Glutamatergic neuron (in vitro differentiated cells): ENCODE data around the gene PCSK4. TPM values are rescaled to one million over a fixed set of nuclear protein-coding genes. Genes with fewer than 3 reads are reported as not detected.

Source experiments
- DNase-seq: peaks from one replicate; pipeline ENCODE4 v3.0.0; 2022
- H3K27ac Mint-ChIP-seq: one replicate; pipeline ENCODE4 v1.8.0; 2020; ENCODE audit warnings: mild to moderate bottlenecking, mixed read lengths, inconsistent platforms; ENCODE audit not compliant: unreplicated experiment
- H3K27me3 Mint-ChIP-seq: one replicate; pipeline ENCODE4 v1.8.0; 2020; ENCODE audit warnings: mild to moderate bottlenecking, moderate library complexity, mixed read lengths, inconsistent platforms; ENCODE audit not compliant: unreplicated experiment
- H3K36me3 Mint-ChIP-seq: one replicate; pipeline ENCODE4 v1.8.0; 2020; ENCODE audit warnings: mild to moderate bottlenecking, mixed read lengths, inconsistent platforms; ENCODE audit not compliant: unreplicated experiment
- H3K4me1 Mint-ChIP-seq: one replicate; pipeline ENCODE4 v1.8.0; 2020; ENCODE audit warnings: mild to moderate bottlenecking, low read depth, mixed read lengths, inconsistent platforms; ENCODE audit not compliant: unreplicated experiment
- H3K4me3 Mint-ChIP-seq: one replicate; pipeline ENCODE4 v1.8.0; 2020; ENCODE audit warnings: mild to moderate bottlenecking, mixed read lengths, inconsistent platforms; ENCODE audit not compliant: unreplicated experiment
- H3K9me3 Mint-ChIP-seq: one replicate; pipeline ENCODE4 v1.8.0; 2020; ENCODE audit warnings: mild to moderate bottlenecking, moderate library complexity, mixed read lengths, inconsistent platforms; ENCODE audit not compliant: unreplicated experiment
- CTCF ChIP-seq: fragments of 200-600 bp; sonication (generic); IDR thresholded peaks from one replicate; pipeline ENCODE4 v1.5.0; 2021; ENCODE audit not compliant: partially characterized antibody, unreplicated experiment
- total RNA-seq: library from RNA; stranded (reverse); fragmentation: NEBNext Ultra II Directional; extraction: Animal tissue kit (Norgen Biotek cat#: 25700); gene quantifications from one replicate; pipeline ENCODE4 v1.2.1, GENCODE V29; 2021; ENCODE audit not compliant: unreplicated experiment

The PCSK4 gene
- total RNA-seq, 1 donor from 2014 or later = 21.2 TPM

- Mint-ChIP-seq H3K4me3 (no peak overlapping the region), H3K9me3 (peaks cover 6% of the 10 kb centered on the region), H3K27ac (peak overlapping the region; percentile 73), H3K4me1 (peaks cover 7% of the 10 kb centered on the region), H3K36me3 (no peaks in the 10 kb centered on the region), H3K27me3 (peaks cover 7% of the 10 kb centered on the region)
- no peak for DNase-seq
- no peak for TF ChIP-seq CTCF
Observed at GRCh38 chr19:1497578-1498235, 7.6 kb upstream of the PCSK4 start.

DNA sequence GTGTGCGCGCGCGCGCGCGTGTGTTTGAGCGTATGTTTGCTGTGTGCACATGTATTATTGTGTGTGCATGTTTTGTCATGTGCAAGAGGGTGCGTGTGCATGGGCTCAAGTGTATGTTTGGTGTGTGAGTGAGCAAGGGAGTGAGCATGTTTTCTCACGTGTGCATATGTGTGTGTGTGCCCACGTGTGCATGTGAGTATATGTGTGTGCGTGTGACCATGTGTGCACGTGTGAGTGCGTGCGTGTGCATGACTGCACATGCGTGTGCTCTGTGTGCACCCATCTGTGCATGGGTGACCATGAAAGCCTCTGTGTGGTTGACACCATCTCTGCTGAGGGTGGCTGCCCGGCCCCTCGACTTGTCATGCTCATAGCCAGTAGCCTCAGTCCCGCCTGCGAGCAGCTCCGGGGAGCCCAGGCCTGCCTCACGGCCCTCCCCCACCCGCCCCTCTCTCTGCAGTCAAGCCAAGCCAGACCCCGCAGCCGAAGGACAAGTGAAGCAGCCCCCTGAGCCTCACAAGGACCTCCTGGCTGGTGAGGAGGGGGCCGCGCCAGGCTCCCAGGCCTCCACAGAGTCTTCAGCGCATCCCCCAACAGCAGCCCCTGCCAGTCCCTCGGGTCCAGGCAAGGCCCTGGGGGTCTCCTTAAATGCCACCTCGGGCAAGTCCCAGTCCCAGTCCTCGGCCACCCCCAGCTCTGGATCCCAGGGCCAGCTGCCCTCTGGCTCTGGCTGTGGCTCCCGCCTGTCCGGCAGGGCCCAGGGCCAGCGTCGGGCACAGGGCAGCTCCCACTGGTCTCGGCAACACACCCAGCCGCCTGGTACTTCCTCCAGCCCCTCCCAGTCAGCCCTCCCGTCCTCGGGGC, 6.8 kb upstream of the PCSK4 start:
- H3K36me3 Mint-ChIP-seq = no peaks in the 10 kb centered on the region
- TF ChIP-seq CTCF = no peak
- H3K4me3 Mint-ChIP-seq = no peak overlapping the region
- H3K27me3 Mint-ChIP-seq = peaks cover 7% of the 10 kb centered on the region
- H3K9me3 Mint-ChIP-seq = peaks cover 5% of the 10 kb centered on the region
- DNase-seq = no peak
- H3K27ac Mint-ChIP-seq = peak overlapping the region; percentile 75
- peaks cover 7% of the 10 kb centered on the region for H3K4me1 Mint-ChIP-seq

- no peak overlapping the region for H3K4me3 Mint-ChIP-seq
- no peak overlapping the region for H3K27ac Mint-ChIP-seq
- peaks cover 10% of the 10 kb centered on the region for H3K4me1 Mint-ChIP-seq
- no peak for DNase-seq
- TF ChIP-seq CTCF = no peak
- no peaks in the 10 kb centered on the region for H3K36me3 Mint-ChIP-seq
- peaks cover 7% of the 10 kb centered on the region for H3K27me3 Mint-ChIP-seq
- peaks cover 5% of the 10 kb centered on the region for H3K9me3 Mint-ChIP-seq
Observed at GRCh38 chr19:1495799-1496713, 5.9 kb upstream of the PCSK4 start.

DNA sequence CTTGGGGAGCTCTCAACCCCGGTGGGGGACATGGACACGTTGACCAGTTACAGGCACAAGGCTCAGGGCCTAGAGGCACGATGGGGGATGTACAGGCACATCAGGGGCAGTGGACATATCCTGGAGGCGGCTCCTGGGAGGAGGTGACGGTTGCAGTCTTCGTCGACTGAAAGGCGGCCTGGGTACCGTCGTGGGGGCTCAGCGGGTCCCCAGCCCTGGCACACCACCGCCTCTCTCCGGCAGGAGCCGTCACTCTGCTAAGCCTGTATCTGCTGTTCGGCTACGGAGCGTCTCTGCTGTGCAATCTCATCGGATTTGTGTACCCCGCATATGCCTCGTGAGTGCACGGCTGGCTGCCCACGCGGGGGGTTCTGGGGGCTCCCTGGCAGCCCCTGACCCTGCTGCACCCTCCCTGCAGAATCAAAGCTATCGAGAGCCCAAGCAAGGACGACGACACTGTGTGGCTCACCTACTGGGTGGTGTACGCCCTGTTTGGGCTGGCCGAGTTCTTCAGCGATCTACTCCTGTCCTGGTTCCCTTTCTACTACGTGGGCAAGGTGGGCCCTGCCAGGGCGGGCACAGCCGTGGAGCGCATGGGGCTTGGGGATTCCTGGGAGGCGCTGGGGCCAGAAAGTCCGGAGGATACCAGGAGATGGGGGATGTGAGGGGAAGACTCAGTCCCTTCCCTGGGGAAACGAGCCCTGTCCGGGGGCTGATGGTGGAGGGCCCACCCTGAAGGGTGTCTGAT, 5.1 kb upstream of the PCSK4 start:
- peaks cover 8% of the 10 kb centered on the region for H3K9me3 Mint-ChIP-seq
- H3K27ac Mint-ChIP-seq = no peak overlapping the region
- DNase-seq = no peak
- TF ChIP-seq CTCF = no peak
- no peak overlapping the region for H3K4me3 Mint-ChIP-seq
- no peaks in the 10 kb centered on the region for H3K36me3 Mint-ChIP-seq
- peaks cover 8% of the 10 kb centered on the region for H3K27me3 Mint-ChIP-seq
- peaks cover 10% of the 10 kb centered on the region for H3K4me1 Mint-ChIP-seq
